GM21786 (cell line): ENCODE data around the gene DHODH.
"Not testable (repeated sequence)": the region's sequence is repeated elsewhere in the genome, so short reads cannot be mapped to it uniquely, and the experiment has no call there.

ENCODE experiments used
- ATAC-seq: cut with Tn5 transposase; IDR thresholded peaks from one replicate; pipeline ENCODE4 v1.9.1; 2021; ENCODE audit not compliant: unreplicated experiment

DHODH gene

GRCh38 chr16:72050769-72051464 lies 42.4 kb downstream of the DHODH start:
- no peak for ATAC-seq

GRCh38 chr16:72051818-72052217 lies 43.3 kb downstream of the DHODH start:
- ATAC-seq, result no peak

- ATAC-seq, result not testable (repeated sequence)
Measured at GRCh38 chr16:72054254-72054847, 45.8 kb downstream of the DHODH start, which contains the start of gene HP. TSS of gene HP (plus strand) at chr16:72054505. CDS start at chr16:72054653, 148 bp downstream.

- ATAC-seq, result no peak
Measured at GRCh38 chr16:72055911-72056310, 47.4 kb downstream of the DHODH start.

- not testable (repeated sequence) for ATAC-seq
Measured at GRCh38 chr16:72057313-72057712, 48.8 kb downstream of the DHODH start.

- not testable (repeated sequence) for ATAC-seq
Measured at GRCh38 chr16:72059060-72059459, 50.5 kb downstream of the DHODH start.

GRCh38 chr16:72060405-72060804 lies 51.9 kb downstream of the DHODH start:
- ATAC-seq, result no peak

GRCh38 chr16:72061564-72061963 lies 53.0 kb downstream of the DHODH start:
- ATAC-seq, result no peak

GRCh38 chr16:72064361-72064894 lies 55.9 kb downstream of the DHODH start:
- no peak for ATAC-seq

GRCh38 chr16:72066747-72067146 lies 58.2 kb downstream of the DHODH start:
- no peak for ATAC-seq

- ATAC-seq, result no peak
Measured at GRCh38 chr16:72068930-72069329, 60.4 kb downstream of the DHODH start.

- ATAC-seq, result no peak
Measured at GRCh38 chr16:72072514-72073342, 64.2 kb downstream of the DHODH start.

- ATAC-seq, result no peak
Measured at GRCh38 chr16:72073560-72074230, 65.2 kb downstream of the DHODH start.

GRCh38 chr16:72075067-72075466 lies 66.5 kb downstream of the DHODH start:
- ATAC-seq, result not testable (repeated sequence)
